Liver (tissue), 3 donors: ENCODE data around the gene PPP2R5C.

Experiments used
- CTCF ChIP-seq: fragments of 150-350 bp; IDR thresholded peaks from 2 replicates; pipeline ENCODE4 v1.5.1; 2017; ENCODE audit warnings: improper control_type of control experiment, low read depth, low read length; ENCODE audit not compliant: missing input control
- GABPA ChIP-seq, 2 donors: IDR thresholded peaks in 1 of 2; conservative IDR thresholded peaks in 1 of 2; 2 replicates each; pipeline ENCODE4 v1.6.1; 2016; ENCODE audit warnings: antibody characterized with exemption in 2 of 2, mild to moderate bottlenecking in 1 of 2, moderate library complexity in 1 of 2
- RAD21 ChIP-seq, 2 donors: IDR thresholded peaks; 2 replicates each; pipeline ENCODE4 v1.6.1; 2016; ENCODE audit warnings: antibody characterized with exemption in 2 of 2, mild to moderate bottlenecking in 2 of 2
- SP1 ChIP-seq: IDR thresholded peaks from 2 replicates; pipeline ENCODE4 v1.6.1; 2018; ENCODE audit warnings: antibody characterized with exemption, mild to moderate bottlenecking
- donor health status: healthy.
- donor health status: healthy.

- TF ChIP-seq CTCF (no peak), RAD21 (IDR thresholded peaks at IDR 0.05) (no peak), SP1 (no peak), GABPA (IDR thresholded peaks at IDR 0.05 in 1 of 2, conservative IDR thresholded peaks at IDR 0.05 in 1 of 2) (no peak)
Measured at GRCh38 chr14:101761881-101762529, 496 bp downstream of the PPP2R5C start.
